ENCODE measurements around the gene SACM1L.

Gene SACM1L

GRCh38 chr3:45786801-45787495, 97.8 kb downstream of the SACM1L start:
- no peak for DNase-seq (ENCODE audit: low spot score)

GRCh38 chr3:45787551-45787950, 98.4 kb downstream of the SACM1L start:
- DNase-seq (ENCODE audit: low spot score) = no peak

GRCh38 chr3:45789235-45789812, 100.1 kb downstream of the SACM1L start:
- no peak for DNase-seq (ENCODE audit: low spot score)

DNA sequence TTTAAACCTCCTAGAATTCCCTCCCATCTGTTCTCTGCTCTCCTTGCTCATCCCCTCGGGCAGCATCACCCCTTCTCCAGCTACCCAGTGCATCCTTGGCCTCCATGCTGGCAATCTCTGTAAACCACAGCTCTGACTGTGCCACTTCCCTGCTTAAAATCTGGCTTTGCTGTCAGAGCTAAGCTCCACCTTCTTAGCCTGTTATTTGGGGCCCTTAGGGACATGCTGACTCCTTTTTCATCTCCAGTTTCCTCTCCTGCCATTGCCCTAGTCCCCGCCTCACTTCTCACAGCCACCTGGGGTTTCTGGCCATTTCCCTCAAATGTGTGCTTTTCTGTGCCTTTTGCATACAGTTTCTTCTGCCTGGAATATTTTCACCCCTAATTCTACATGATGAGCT, 101.4 kb downstream of the SACM1L start:
- no peak for DNase-seq (ENCODE audit: low spot score)

DNA sequence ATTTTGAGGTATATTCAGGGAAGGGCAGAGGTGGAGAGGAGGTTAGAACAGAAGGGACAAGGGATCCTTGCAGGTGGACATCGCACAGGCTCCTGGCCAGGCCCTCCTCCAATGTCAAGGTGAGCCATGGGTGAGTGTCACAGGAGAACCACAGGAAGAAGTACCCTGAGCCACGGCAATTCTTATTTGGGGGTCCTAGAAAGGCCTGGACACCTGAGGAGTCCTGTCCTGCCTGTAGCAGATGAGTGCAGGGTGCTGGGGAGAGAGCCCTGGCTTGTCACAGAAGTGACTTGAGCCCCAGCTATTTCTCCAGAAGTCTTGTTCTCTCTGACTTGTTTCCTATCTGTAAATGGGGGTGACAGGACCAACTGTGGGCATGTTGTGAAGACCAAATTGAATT, 102.8 kb downstream of the SACM1L start:
- no peak for DNase-seq (ENCODE audit: low spot score)

DNA sequence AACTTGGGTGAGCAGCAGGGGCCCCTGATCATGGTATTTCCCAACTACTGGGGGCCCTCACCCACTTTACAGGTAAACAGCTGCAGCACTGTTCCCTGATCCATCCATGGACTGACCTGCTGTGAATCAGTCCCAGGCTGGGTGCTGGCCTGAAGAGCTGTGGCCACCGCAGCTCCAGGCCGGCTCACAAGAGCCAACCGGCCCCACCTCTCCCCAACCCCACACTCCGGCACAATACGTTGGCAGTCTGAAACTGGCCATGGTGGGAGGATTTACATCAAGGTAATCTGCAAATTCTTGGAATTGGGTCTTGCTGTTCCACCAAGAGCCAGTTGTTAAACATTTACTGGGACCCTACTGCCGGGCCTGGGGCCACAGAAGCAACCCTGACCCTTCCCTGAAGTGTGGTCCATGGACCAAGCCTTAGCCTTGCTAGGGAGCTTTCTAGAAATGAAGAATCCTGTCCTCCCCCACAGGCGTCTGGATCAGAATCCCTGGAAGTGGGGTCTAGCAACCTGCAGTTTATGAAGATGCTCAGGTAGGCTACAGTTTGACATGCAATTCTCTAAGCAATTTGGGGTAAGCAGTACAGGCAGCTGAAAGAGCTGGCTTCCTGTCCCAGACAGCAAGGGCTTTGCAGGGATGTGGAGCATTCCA, 103.4 kb downstream of the SACM1L start:
- no peak for DNase-seq (ENCODE audit: low spot score)

DNA sequence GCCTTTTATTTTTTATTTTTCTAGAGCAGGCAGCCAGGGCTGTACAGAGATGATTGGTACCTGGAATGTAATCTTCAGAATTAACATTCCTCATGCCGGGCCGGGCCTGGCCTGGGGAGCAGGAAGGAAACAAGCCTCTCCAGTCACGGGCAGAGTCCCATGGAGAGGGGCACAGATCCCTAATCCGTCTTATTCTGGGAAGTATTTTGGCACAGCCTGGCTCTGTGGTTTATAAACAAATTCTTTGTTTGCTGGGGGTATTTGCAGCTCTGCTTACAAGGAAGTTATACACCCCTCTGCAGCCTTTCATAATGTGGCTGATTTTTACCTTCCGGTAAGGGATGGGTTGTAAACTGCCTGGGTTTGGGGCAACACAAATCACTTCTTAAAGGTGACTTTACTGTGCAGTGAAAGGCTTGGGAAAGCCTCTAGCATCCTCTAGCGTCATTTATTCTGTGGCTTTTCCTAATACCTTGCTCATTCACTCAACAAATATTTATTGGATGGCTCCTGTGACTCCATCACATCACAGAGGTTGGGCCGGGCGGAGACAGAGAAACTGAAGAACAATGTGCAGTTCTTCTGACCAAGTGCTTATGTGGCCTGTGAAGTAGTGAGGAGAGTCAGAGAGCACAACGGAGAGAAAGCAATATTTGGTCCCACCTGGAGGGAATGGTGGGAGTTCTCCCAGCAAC, 104.4 kb downstream of the SACM1L start:
- DNase-seq (ENCODE audit: low spot score) = no peak

DNA sequence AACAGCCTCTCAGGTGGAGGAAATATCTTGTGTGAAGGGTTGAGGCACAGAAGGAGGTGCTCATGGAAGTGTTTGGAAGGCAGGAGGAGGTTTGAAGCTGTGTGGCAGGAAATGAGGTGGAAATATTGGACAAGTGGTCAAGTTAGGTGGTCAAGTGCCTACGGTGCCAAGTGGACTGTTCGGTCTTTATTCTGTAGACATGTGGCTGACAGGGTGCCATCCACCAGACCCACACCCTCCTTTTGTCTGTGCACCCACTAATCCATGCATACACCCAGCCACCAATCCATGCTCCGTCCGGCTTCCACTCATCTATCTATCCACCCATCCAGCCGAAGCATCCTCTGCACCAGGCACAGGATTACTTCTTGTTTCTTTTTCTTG, 105.0 kb downstream of the SACM1L start:
- no peak for DNase-seq (ENCODE audit: low spot score)

- no peak for DNase-seq (ENCODE audit: low spot score)
These were observed 105.5 kb downstream of the SACM1L start for GRCh38 chr3:45794660-45795059.
